Activated CD8-positive, alpha-beta T cell treated with anti-CD3 and anti-CD28 coated beads for 36 hours (primary cell): ENCODE results near the gene LRG1. TPM values are rescaled to one million over a fixed set of nuclear protein-coding genes. Genes with fewer than 3 reads are reported as not detected.
"Not testable (repeated sequence)": the region's sequence is repeated elsewhere in the genome, so short reads cannot be mapped to it uniquely, and the experiment has no call there.

Experiments
- ATAC-seq: fragments of 200-7000 bp; cut with Tn5 transposase; one replicate; pipeline ENCODE4 v1.10.0; 2021; ENCODE audit warnings: mild to moderate bottlenecking, moderate library complexity
- CTCF ChIA-PET: fragments of 350-600 bp; sonication (Branson Sonifier 250); formaldehyde crosslinking; loops from one replicate; lab custom pipeline; 2021; ENCODE audit warnings: antibody characterized with exemption; lab: Charles Lee
- POLR2A ChIA-PET: fragments of 350-600 bp; sonication (Branson Sonifier 250); formaldehyde crosslinking; loops from one replicate; lab custom pipeline; 2021; ENCODE audit warnings: antibody characterized with exemption; lab: Charles Lee
- DNase-seq: peaks from one replicate; pipeline ENCODE4 v3.0.0-alpha.2; 2020
- H3K27ac Mint-ChIP-seq: one replicate; pipeline ENCODE4 v1.8.0; 2021; ENCODE audit warnings: mild to moderate bottlenecking, mixed read lengths
- H3K27me3 Mint-ChIP-seq: one replicate; pipeline ENCODE4 v1.8.0; 2021; ENCODE audit warnings: mixed read lengths
- H3K36me3 Mint-ChIP-seq: one replicate; pipeline ENCODE4 v1.8.0; 2021; ENCODE audit warnings: low read depth, mixed read lengths
- H3K4me1 Mint-ChIP-seq: one replicate; pipeline ENCODE4 v1.8.0; 2021; ENCODE audit warnings: low read depth, mixed read lengths
- H3K4me3 Mint-ChIP-seq: one replicate; pipeline ENCODE4 v1.8.0; 2021; ENCODE audit warnings: mild to moderate bottlenecking, moderate library complexity, mixed read lengths
- H3K9me3 Mint-ChIP-seq: one replicate; pipeline ENCODE4 v1.8.0; 2021; ENCODE audit warnings: mixed read lengths
- intact Hi-C: fragments of 100-400 bp; cut with micrococcal nuclease; formaldehyde crosslinking; loops from one replicate; pipeline ENCODE4 v1.10.0; 2022
- total RNA-seq, 2 experiments: library from RNA; stranded (reverse); gene quantifications; one replicate each; pipeline ENCODE4 v1.2.3, GENCODE V29; 2021
- TF ChIP-seq, protein P1 (sequence below): fragments of 200-600 bp; IDR thresholded peaks from one replicate; pipeline ENCODE4 v1.8.0; 2022; ENCODE audit warnings: antibody characterized with exemption, mild to moderate bottlenecking

The LRG1 gene
- total RNA-seq, 2 experiments from 2014 or later = 0.09 TPM; not detected in 1

DNA sequence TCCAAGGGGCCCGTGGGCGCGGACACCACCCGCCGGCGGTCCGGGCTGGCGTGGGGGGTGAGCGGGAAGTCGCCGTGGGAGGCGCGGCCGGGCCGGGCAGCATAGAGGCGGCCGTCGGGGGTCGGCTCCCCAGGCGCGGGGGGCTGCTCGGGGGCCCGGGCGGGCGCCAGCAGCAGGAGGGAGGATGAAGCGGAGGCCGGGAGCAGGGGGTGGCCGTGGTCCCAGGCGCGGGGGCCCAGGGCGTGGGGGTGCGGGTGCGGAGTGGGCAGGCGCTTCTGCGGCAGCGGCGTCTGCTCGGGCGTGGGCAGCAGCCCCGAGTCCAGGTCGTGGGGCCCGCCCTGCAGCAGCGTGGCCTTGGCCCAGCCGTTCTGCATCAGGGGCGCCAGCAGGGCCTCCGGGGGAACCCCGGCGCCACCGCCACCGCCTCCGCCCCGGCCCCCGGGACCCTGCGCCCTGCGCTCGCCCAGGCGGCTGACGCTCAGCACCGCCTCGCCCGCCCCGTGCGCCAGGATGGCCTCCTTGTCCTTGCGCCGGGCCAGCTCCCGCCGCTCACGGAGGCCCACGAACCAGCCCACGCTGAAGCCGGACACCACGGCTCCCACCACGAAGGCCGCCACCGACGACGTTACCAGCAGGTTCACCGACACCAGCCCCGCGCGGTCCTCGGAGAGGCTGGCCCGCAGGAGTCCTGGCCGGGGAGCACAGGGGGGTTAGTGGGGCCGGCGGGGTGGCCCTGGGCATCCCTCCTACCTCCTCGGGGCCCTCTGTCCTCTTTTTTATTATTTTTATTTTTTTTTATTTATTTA, 4.2 kb upstream of the LRG1 start:
- TF ChIP-seq, protein P1, sequence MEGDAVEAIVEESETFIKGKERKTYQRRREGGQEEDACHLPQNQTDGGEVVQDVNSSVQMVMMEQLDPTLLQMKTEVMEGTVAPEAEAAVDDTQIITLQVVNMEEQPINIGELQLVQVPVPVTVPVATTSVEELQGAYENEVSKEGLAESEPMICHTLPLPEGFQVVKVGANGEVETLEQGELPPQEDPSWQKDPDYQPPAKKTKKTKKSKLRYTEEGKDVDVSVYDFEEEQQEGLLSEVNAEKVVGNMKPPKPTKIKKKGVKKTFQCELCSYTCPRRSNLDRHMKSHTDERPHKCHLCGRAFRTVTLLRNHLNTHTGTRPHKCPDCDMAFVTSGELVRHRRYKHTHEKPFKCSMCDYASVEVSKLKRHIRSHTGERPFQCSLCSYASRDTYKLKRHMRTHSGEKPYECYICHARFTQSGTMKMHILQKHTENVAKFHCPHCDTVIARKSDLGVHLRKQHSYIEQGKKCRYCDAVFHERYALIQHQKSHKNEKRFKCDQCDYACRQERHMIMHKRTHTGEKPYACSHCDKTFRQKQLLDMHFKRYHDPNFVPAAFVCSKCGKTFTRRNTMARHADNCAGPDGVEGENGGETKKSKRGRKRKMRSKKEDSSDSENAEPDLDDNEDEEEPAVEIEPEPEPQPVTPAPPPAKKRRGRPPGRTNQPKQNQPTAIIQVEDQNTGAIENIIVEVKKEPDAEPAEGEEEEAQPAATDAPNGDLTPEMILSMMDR = no peak
- Mint-ChIP-seq H3K9me3 (peaks cover 1% of the 10 kb centered on the region), H3K4me1 (peaks cover 9% of the 10 kb centered on the region), H3K27ac (no peak overlapping the region), H3K36me3 (no peaks in the 10 kb centered on the region), H3K4me3 (no peak overlapping the region), H3K27me3 (peaks cover 3% of the 10 kb centered on the region)
- POLR2A ChIA-PET = no interaction called here
- CTCF ChIA-PET = interaction anchor here (1.5 kb wide), 1 partner anchor 19 kb away, joined by 9 read pairs; no protein-coding TSS in a partner anchor
- intact Hi-C loops = no loop called here
- no peak for ATAC-seq
- DNase-seq = no peak

DNA sequence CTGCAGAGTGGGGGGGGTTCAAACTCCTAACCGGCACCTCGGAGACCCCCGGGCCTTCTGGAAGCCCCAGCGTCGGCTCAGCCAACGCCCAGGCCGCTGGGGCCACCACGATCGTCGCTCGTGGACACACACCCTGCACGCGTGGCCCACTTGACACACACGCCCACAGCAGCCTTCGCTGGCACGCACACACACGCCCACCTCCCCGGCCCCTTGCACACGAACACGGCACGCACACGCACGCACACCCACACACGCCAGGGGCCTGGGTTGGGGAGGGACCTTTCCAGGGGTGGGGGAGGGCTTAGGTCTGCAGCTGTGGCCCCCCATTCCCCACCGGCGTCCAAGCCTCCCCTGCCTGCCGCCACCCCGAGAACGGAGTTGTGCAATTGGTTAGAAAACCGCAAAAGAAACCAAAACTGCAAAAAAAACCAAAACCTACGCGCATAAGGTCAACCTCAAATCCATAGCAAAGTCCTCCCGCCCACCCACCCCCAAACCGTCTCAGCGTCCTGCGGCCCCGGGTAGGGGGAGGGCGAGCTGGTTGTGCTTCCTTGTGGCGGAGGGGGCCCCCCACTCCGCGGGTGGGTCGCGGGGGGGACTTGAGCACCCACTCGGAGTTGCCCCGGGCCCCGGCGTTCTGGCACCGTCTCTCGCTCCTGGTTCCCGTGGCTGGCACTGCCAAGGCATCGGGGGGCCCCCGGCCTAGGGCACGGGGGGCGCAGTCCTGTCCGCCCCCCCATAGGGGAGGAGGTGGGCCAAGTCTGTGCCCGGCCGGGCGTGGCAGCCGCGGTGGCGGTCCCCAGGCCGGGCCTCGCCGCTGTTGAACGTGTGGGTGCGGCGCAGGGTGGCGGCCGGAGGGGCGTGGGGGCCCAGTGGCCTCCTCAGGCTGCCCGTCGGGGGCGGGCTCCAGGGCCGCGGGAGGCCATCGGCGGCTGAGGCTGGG, 3.3 kb upstream of the LRG1 start:
- no peak for DNase-seq
- Mint-ChIP-seq H3K4me3 (no peak overlapping the region), H3K36me3 (no peaks in the 10 kb centered on the region), H3K9me3 (peaks cover 1% of the 10 kb centered on the region), H3K27ac (no peak overlapping the region), H3K27me3 (peaks cover 4% of the 10 kb centered on the region), H3K4me1 (peaks cover 9% of the 10 kb centered on the region)
- ChIA-PET POLR2A (no interaction called here), CTCF (no interaction called here)
- TF ChIP-seq, protein P1 = no peak
- intact Hi-C loops = no loop called here
- no peak for ATAC-seq

DNA sequence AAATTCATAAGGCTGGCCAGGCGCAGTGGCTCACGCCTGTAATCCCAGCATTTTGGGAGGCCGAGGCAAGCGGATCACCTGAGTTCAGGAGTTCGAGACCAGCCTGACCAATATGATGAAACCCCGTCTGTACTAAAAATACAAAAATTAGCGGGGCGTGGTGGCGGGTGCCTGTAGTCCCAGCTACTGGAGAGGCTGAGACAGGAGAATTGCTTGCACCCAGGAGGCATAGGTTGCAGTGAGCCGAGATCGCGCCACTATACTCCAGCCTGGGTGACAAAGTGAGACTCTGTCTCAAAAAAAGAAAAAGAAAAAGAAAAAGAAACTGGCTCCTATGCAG, 1.9 kb upstream of the LRG1 start:
- H3K36me3 Mint-ChIP-seq, H3K4me3 Mint-ChIP-seq, POLR2A ChIA-PET, H3K4me1 Mint-ChIP-seq, intact Hi-C loops, H3K9me3 Mint-ChIP-seq, H3K27ac Mint-ChIP-seq, ATAC-seq, DNase-seq, H3K27me3 Mint-ChIP-seq: not testable (repeated sequence)
- CTCF ChIA-PET = interaction anchor here (4.5 kb wide), 1 partner anchor 18 kb away, joined by 28 read pairs; no protein-coding TSS in a partner anchor

DNA sequence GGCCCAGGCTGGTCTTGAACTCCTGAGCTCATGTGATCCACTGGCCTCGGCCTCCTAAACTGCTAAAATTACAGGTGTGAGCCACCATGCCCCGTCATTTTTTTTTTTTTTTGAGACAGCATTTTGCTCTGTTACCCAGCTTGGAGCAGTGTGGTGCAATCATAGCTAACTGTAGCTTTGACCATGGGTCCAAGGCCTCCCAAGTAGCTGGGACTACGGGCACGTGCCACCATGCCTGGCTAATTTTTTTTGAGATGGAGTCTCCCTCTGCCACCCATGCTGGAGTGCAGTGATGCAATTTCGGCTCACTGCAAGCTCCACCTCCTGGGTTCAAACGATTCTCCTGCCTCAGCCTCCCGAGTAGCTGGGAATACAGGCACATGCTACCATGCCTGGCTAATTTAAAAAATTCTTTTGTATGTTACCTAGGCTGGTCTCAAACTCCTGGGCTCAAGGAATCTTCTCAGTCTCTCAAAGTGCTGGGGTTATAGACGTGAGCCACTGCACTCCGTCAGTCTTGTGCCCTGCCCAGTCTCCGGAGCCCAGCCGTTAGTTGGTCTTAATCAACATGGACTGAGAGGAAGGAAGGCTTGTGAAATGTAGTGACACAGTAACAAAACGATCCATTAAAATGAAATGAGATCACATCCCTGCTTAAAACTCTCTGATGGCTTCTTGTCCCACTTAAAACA, 1.4 kb upstream of the LRG1 start:
- no peak for ATAC-seq
- POLR2A ChIA-PET = no interaction called here
- intact Hi-C loops = no loop called here

More for the DNA sequence above, 1.4 kb upstream of the LRG1 start:
- Mint-ChIP-seq H3K4me3 (no peak overlapping the region), H3K36me3 (no peaks in the 10 kb centered on the region), H3K9me3 (peaks cover 1% of the 10 kb centered on the region), H3K27me3 (peaks cover 4% of the 10 kb centered on the region), H3K27ac (no peak overlapping the region), H3K4me1 (peaks cover 9% of the 10 kb centered on the region)
- CTCF ChIA-PET = interaction anchor here (4.5 kb wide), 1 partner anchor 17 kb away, joined by 28 read pairs; no protein-coding TSS in a partner anchor
- TF ChIP-seq, protein P1 = no peak
- DNase-seq = no peak
